Esophagus muscularis mucosa (tissue), 4 donors: Measurements from ENCODE around the gene SYNRG. TPM values are rescaled to one million over a fixed set of nuclear protein-coding genes. Genes with fewer than 3 reads are reported as not detected.

Experiments
- DNase-seq: peaks from one replicate; pipeline ENCODE4 v3.0.0-alpha.2; 2017; ENCODE audit errors: extremely low spot score
- H3K27ac ChIP-seq, 4 donors: fragments of 200-600 bp; sonication (generic); replicated peaks in 1 of 4; 1 replicate in 3 of 4; 2 replicates in 1 of 4; pipeline ENCODE4 v1.5.1; 2016 to 2019; ENCODE audit warnings: mild to moderate bottlenecking in 1 of 4
- H3K27me3 ChIP-seq, 4 donors: fragments of 200-600 bp; sonication (generic); one replicate each; pipeline versions ENCODE4 v1.5.1 to v1.6.0; 2016 to 2019
- H3K36me3 ChIP-seq, 4 donors: fragments of 200-600 bp; sonication (generic); one replicate each; pipeline ENCODE4 v1.5.1; 2016 to 2019
- H3K4me1 ChIP-seq, 4 donors: fragments of 200-600 bp; sonication (generic); one replicate each; pipeline ENCODE4 v1.5.1; 2016 to 2019
- H3K4me3 ChIP-seq, 4 donors: fragments of 200-600 bp; sonication (generic); 1 replicate in 2 of 4; 2 replicates in 2 of 4; pipeline ENCODE4 v1.5.1; 2016 to 2019; ENCODE audit warnings: mild to moderate bottlenecking in 4 of 4, moderate library complexity in 1 of 4
- H3K9me3 ChIP-seq, 4 donors: fragments of 200-600 bp; sonication (generic); 1 replicate in 3 of 4; 2 replicates in 1 of 4; pipeline ENCODE4 v1.5.1; 2016 to 2019
- CTCF ChIP-seq, 3 experiments: fragments of 200-600 bp in 2 of 3; fragments of 450-650 bp in 1 of 3; sonication (generic) in 2 of 3; IDR thresholded peaks; one replicate each; pipeline ENCODE4 v1.5.1; 2017 to 2019; ENCODE audit warnings: antibody characterized with exemption in 3 of 3, mild to moderate bottlenecking in 2 of 3, moderate library complexity in 1 of 3
- EP300 ChIP-seq: sonication (generic); formaldehyde crosslinking; IDR thresholded peaks from one replicate; pipeline ENCODE4 v1.6.1; 2017; ENCODE audit warnings: antibody characterized with exemption
- POLR2A ChIP-seq: fragments of 450-650 bp; IDR thresholded peaks from one replicate; pipeline ENCODE4 v1.6.1; 2017; ENCODE audit warnings: antibody characterized with exemption, moderate library complexity, mild to moderate bottlenecking, low read depth
- POLR2AphosphoS5 ChIP-seq, 2 donors: sonication (generic); formaldehyde crosslinking; IDR thresholded peaks; one replicate each; pipeline ENCODE4 v1.6.1; 2017; ENCODE audit warnings: antibody characterized with exemption in 2 of 2
- WGBS: methylation state at CpG from one replicate; pipeline ENCODE4 v1.1.5; 2018; 5-methylcytosine and 5-hydroxymethylcytosine counted together
- intact Hi-C: fragments of 100-400 bp; cut with DNase I; formaldehyde crosslinking; loops from one replicate; pipeline ENCODE4 v1.15.1; 2023
- total RNA-seq, 4 donors: library from RNA; depleted of rRNA; stranded (reverse); fragments of >200 nt; gene quantifications; one replicate each; pipeline versions ENCODE4 v1.1.0 to v1.2.1, GENCODE V29; 2016

The SYNRG gene
- total RNA-seq, 4 donors from 2014 or later, result 11.9 to 19.5 (median 17.0) TPM

DNA sequence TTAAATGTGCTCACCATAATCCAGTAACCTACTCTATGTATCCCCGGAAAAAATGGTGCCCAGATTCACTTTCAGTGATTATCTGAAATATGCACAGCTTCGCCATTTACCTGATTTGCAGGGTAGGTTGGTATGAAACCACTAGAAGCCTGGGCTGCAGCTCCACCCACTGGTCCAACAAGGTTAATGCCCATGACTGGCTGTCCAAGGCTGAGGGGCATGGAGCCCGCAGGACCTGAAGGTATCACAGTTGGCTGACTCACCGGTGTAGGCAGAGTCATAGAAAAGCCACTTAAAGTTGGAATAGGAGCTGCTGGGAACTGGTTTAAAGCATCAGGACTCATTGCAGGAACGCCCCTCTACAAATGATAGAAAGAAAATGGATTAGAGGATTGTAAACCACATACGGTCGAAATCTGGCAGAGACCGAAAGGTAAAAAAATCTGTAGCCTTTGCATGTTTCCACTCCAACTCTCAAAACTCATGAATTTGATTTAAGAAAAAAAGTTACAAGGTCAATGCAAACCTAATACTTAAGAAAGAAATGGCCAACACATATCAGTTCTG, 38.6 kb downstream of the SYNRG start:
- intact Hi-C loops, result no loop called here
- H3K36me3 ChIP-seq, result peaks cover 32 to 92% (median 75%) of the 10 kb centered on the region in 4 donors
- H3K27me3 ChIP-seq, result no peaks in the 10 kb centered on the region
- 89% methylated on average over 7 of the region's 8 CpGs for WGBS
- peaks cover 0 to 5% (median 0%) of the 10 kb centered on the region in 4 donors for H3K9me3 ChIP-seq
- H3K27ac ChIP-seq, result no peak overlapping the region
- no peak overlapping the region for H3K4me3 ChIP-seq
- TF ChIP-seq POLR2A (no peak), POLR2AphosphoS5 (IDR thresholded peaks at IDR 0.05) (no peak), CTCF (IDR thresholded peaks at IDR 0.05) (peak in 2 of 3 experiments; percentile 17 to 39), EP300 (no peak)
- DNase-seq, result no peak
- no peaks in the 10 kb centered on the region for H3K4me1 ChIP-seq

GRCh38 chr17:37568350-37569053, 40.7 kb downstream of the SYNRG start:
- peaks cover 26 to 87% (median 70%) of the 10 kb centered on the region in 4 donors for H3K36me3 ChIP-seq
- H3K4me1 ChIP-seq, result no peaks in the 10 kb centered on the region
- no peak for DNase-seq
- TF ChIP-seq POLR2A (no peak), EP300 (no peak), POLR2AphosphoS5 (IDR thresholded peaks at IDR 0.05) (no peak), CTCF (IDR thresholded peaks at IDR 0.05) (no peak)
- H3K27ac ChIP-seq, result no peak overlapping the region
- no peaks in the 10 kb centered on the region for H3K9me3 ChIP-seq
- WGBS, result 92% methylated on average over 2 of the region's 2 CpGs
- no peak overlapping the region for H3K4me3 ChIP-seq
- no peaks in the 10 kb centered on the region for H3K27me3 ChIP-seq
- intact Hi-C loops, result no loop called here

GRCh38 chr17:37567538-37567937, 41.7 kb downstream of the SYNRG start:
- 85% methylated on average over 4 of the region's 4 CpGs for WGBS

DNA sequence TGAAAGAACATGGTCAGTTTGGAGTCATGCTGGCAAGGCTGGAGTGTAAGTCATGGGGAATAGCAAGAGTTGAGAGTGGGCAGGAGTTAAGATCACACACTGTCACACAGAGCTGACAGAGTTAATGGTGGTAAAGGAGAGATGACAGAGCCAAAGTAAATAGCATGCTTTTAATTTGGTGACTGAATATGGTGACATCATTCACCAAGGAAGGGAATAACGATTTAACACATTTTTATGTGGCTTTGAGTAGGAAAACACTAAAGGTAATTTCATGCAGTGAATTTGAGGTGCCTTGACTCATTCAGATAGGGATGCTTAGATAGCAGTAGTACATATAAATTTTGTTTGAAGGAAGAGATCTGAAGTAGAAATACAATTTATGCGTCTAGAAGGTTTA, 42.1 kb downstream of the SYNRG start:
- H3K36me3 ChIP-seq, result peaks cover 26 to 79% (median 71%) of the 10 kb centered on the region in 4 donors

More at GRCh38 chr17:37567538-37567937, 41.7 kb downstream of the SYNRG start:
- H3K27me3 ChIP-seq, result no peaks in the 10 kb centered on the region
- H3K36me3 ChIP-seq, result peaks cover 26 to 83% (median 73%) of the 10 kb centered on the region in 4 donors
- H3K4me1 ChIP-seq, result no peaks in the 10 kb centered on the region
- no peaks in the 10 kb centered on the region for H3K9me3 ChIP-seq
- no peak overlapping the region for H3K27ac ChIP-seq
- TF ChIP-seq EP300, result no peak
- TF ChIP-seq POLR2A, result no peak
- no peak for TF ChIP-seq CTCF (IDR thresholded peaks at IDR 0.05)
- TF ChIP-seq POLR2AphosphoS5 (IDR thresholded peaks at IDR 0.05), result no peak
- intact Hi-C loops, result no loop called here
- no peak for DNase-seq
- no peak overlapping the region for H3K4me3 ChIP-seq

More for the DNA sequence above, 42.1 kb downstream of the SYNRG start:
- no peak overlapping the region for H3K27ac ChIP-seq
- intact Hi-C loops, result no loop called here
- TF ChIP-seq POLR2AphosphoS5 (IDR thresholded peaks at IDR 0.05) (no peak), CTCF (IDR thresholded peaks at IDR 0.05) (no peak), POLR2A (no peak), EP300 (no peak)
- H3K4me1 ChIP-seq, result no peaks in the 10 kb centered on the region
- DNase-seq, result no peak
- no peak overlapping the region for H3K4me3 ChIP-seq
- H3K9me3 ChIP-seq, result no peaks in the 10 kb centered on the region
- H3K27me3 ChIP-seq, result no peaks in the 10 kb centered on the region
- WGBS, result 88% methylated on average over 2 of the region's 2 CpGs
